NCI-H2171 treated with DMSO at 0.1 percent for 48 hours (cell line): ENCODE results near the gene RNF144B.
A peak's percentile ranks its signal among the peaks of the same experiment; 100 is the strongest.
"Not testable (repeated sequence)": the region's sequence is repeated elsewhere in the genome, so short reads cannot be mapped to it uniquely, and the experiment has no call there.

Experiments used
- DNase-seq: peaks from one replicate; lab custom pipeline; 2025; lab: John Stamatoyannopoulos, UW

RNF144B gene

GRCh38 chr6:18409602-18410001, 22.5 kb downstream of the RNF144B start:
- not testable (repeated sequence) for DNase-seq

GRCh38 chr6:18410412-18410811, 23.3 kb downstream of the RNF144B start:
- DNase-seq, result no peak

GRCh38 chr6:18412068-18412467, 24.9 kb downstream of the RNF144B start:
- DNase-seq, result no peak

GRCh38 chr6:18412644-18413043, 25.5 kb downstream of the RNF144B start:
- DNase-seq, result no peak

- no peak for DNase-seq
These were observed 26.2 kb downstream of the RNF144B start for GRCh38 chr6:18413381-18413780.

- no peak for DNase-seq
These were observed 27.0 kb downstream of the RNF144B start for GRCh38 chr6:18414116-18414515.

GRCh38 chr6:18415207-18415606, 28.1 kb downstream of the RNF144B start:
- no peak for DNase-seq

- DNase-seq, result no peak
These were observed 28.7 kb downstream of the RNF144B start for GRCh38 chr6:18415671-18416340.

GRCh38 chr6:18416341-18416679, 29.2 kb downstream of the RNF144B start:
- DNase-seq, result no peak

- DNase-seq, result no peak
These were observed 33.2 kb downstream of the RNF144B start for GRCh38 chr6:18420328-18420727.

GRCh38 chr6:18422136-18422535, 35.0 kb downstream of the RNF144B start:
- DNase-seq, result no peak

GRCh38 chr6:18423426-18423825, 36.3 kb downstream of the RNF144B start:
- no peak for DNase-seq

- no peak for DNase-seq
These were observed 37.1 kb downstream of the RNF144B start for GRCh38 chr6:18424201-18424600.

GRCh38 chr6:18425218-18425617, 38.1 kb downstream of the RNF144B start:
- no peak for DNase-seq

GRCh38 chr6:18427296-18427695, 40.1 kb downstream of the RNF144B start:
- no peak for DNase-seq

GRCh38 chr6:18429655-18430297, 42.6 kb downstream of the RNF144B start:
- DNase-seq, result no peak

GRCh38 chr6:18431581-18431980, 44.4 kb downstream of the RNF144B start:
- DNase-seq, result no peak

- no peak for DNase-seq
These were observed 45.0 kb downstream of the RNF144B start for GRCh38 chr6:18432180-18432579.

GRCh38 chr6:18432619-18433018, 45.5 kb downstream of the RNF144B start:
- no peak for DNase-seq

GRCh38 chr6:18433059-18433458, 45.9 kb downstream of the RNF144B start:
- DNase-seq, result no peak

- DNase-seq, result no peak
These were observed 49.2 kb downstream of the RNF144B start for GRCh38 chr6:18436341-18436740.

- no peak for DNase-seq
These were observed 52.4 kb downstream of the RNF144B start for GRCh38 chr6:18439581-18439980.

- peak; percentile 28 for DNase-seq
These were observed 54.3 kb downstream of the RNF144B start for GRCh38 chr6:18441251-18441979.
